ENCODE measurements around the gene TNFSF12. TPM values are rescaled to one million over a fixed set of nuclear protein-coding genes. Genes with fewer than 3 reads are reported as not detected.

TNFSF12 gene
- total RNA-seq, 1 donor from 2014 or later = 3.4 TPM

GRCh38 chr17:7538891-7539545 lies 9.8 kb upstream of the TNFSF12 start:
- Mint-ChIP-seq H3K27me3 (ENCODE audit: low read depth, unreplicated experiment) (peaks cover 20% of the 10 kb centered on the region), H3K4me1 (ENCODE audit: low read depth, unreplicated experiment) (peaks cover 9% of the 10 kb centered on the region), H3K9me3 (ENCODE audit: unreplicated experiment) (peaks cover 10% of the 10 kb centered on the region), H3K4me3 (ENCODE audit: unreplicated experiment) (peak overlapping the region; percentile 34), H3K27ac (ENCODE audit: unreplicated experiment) (peak overlapping the region; percentile 59), H3K36me3 (ENCODE audit: low read depth, unreplicated experiment) (peaks cover 3% of the 10 kb centered on the region)
- Histone ChIP-seq H2AFZ (ENCODE audit: low read depth, low read length) (peak overlapping the region; percentile 30), H3K4me2 (ENCODE audit: low read length) (peak overlapping the region; percentile 61), H3K27me3 (ENCODE audit: insufficient read depth, low read length) (no peaks in the 10 kb centered on the region), H3K4me1 (ENCODE audit: insufficient read depth, low read length) (peaks cover 5% of the 10 kb centered on the region), H3K36me3 (ENCODE audit: insufficient read depth, low read length) (no peaks in the 10 kb centered on the region), H3K4me3 (ENCODE audit: insufficient read depth, low read depth, low read length) (no peak overlapping the region), H3K9me3 (ENCODE audit: insufficient read depth, low read depth, low read length) (peaks cover 9% of the 10 kb centered on the region), H3K79me2 (ENCODE audit: insufficient read depth, low read length) (no peaks in the 10 kb centered on the region), H3K27ac (ENCODE audit: low read depth, low read length) (peak overlapping the region; percentile 23), H3K9ac (ENCODE audit: low read length) (peak overlapping the region; percentile 8), H4K20me1 (ENCODE audit: insufficient read depth, low read length) (no peaks in the 10 kb centered on the region)
- DNase-seq (ENCODE audit: low read depth) (peak; percentile 70), FAIRE-seq (no peak)
- TF ChIP-seq CTCF (IDR thresholded peaks at IDR 0.05; ENCODE audit: insufficient read depth, low read depth, low read length) = no peak
- TF ChIP-seq EZH2 (IDR thresholded peaks at IDR 0.05; ENCODE audit: insufficient read depth, low read length) = no peak

DNA sequence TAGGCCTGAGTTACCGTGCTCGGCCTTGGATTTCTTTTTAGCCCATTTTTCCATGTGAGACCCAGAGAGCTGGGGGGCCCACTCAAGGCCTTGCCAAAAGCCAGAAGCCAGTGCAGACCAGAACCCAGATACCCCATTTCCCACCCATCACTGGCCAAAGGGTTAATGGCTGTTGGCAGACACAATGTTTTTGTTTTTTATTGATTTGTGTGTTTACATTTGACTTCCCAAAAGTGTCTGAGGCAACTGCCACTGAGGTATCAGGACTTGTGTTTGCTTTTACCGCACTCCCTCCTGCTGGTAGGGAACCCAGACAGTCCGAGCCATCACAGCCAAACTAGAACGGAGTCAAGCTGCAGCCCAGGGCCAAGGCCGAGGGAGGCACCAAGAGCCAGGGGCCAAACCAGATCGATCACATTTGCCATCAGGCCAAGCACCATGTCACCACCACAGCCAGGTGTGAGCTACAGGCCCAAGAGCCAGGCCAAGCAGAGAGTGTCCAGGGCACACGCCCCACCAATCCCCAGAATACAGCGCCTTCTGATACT lies 7.7 kb upstream of the TNFSF12 start:
- H3K9me3 ChIP-seq (ENCODE audit: insufficient read depth, low read depth, low read length) = peaks cover 9% of the 10 kb centered on the region
- H3K27me3 ChIP-seq (ENCODE audit: insufficient read depth, low read length) = no peaks in the 10 kb centered on the region
- H3K27ac Mint-ChIP-seq (ENCODE audit: unreplicated experiment) = no peak overlapping the region
- peaks cover 5% of the 10 kb centered on the region for H3K4me1 ChIP-seq (ENCODE audit: insufficient read depth, low read length)
- no peak for TF ChIP-seq EZH2 (IDR thresholded peaks at IDR 0.05; ENCODE audit: insufficient read depth, low read length)
- no peak for TF ChIP-seq CTCF (IDR thresholded peaks at IDR 0.05; ENCODE audit: insufficient read depth, low read depth, low read length)
- H4K20me1 ChIP-seq (ENCODE audit: insufficient read depth, low read length) = no peaks in the 10 kb centered on the region
- FAIRE-seq (no peak), DNase-seq (ENCODE audit: low read depth) (no peak)
- H3K27ac ChIP-seq (ENCODE audit: low read depth, low read length) = no peak overlapping the region
- H3K36me3 ChIP-seq (ENCODE audit: insufficient read depth, low read length) = no peaks in the 10 kb centered on the region
- H3K79me2 ChIP-seq (ENCODE audit: insufficient read depth, low read length) = no peaks in the 10 kb centered on the region
- no peak overlapping the region for H2AFZ ChIP-seq (ENCODE audit: low read depth, low read length)
- no peaks in the 10 kb centered on the region for H3K36me3 Mint-ChIP-seq (ENCODE audit: low read depth, unreplicated experiment)
- no peak overlapping the region for H3K4me3 ChIP-seq (ENCODE audit: insufficient read depth, low read depth, low read length)
- H3K9ac ChIP-seq (ENCODE audit: low read length) = no peak overlapping the region
- peaks cover 10% of the 10 kb centered on the region for H3K9me3 Mint-ChIP-seq (ENCODE audit: unreplicated experiment)
- peaks cover 9% of the 10 kb centered on the region for H3K4me1 Mint-ChIP-seq (ENCODE audit: low read depth, unreplicated experiment)
- no peak overlapping the region for H3K4me2 ChIP-seq (ENCODE audit: low read length)
- no peak overlapping the region for H3K4me3 Mint-ChIP-seq (ENCODE audit: unreplicated experiment)
- peaks cover 23% of the 10 kb centered on the region for H3K27me3 Mint-ChIP-seq (ENCODE audit: low read depth, unreplicated experiment)

DNA sequence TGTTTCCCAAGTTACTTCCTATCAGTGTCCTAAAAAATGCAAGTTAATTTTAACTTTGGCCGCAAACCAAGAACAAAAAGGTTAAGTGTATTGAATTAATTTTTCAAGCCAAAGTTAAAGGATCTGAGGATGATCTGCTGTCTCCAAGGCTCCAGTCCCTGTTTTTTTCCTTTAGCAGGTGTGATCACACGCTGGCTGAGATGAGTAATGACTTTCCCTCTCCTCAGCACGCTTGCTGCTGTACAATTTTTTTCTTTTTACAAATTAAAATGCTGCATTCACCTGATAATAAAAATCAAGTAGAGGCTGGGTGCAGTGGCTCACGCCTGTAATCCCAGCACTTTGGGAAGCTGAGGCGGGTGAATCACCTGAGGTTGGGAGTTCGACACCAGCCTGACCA lies 3.9 kb upstream of the TNFSF12 start:
- TF ChIP-seq EZH2 (IDR thresholded peaks at IDR 0.05; ENCODE audit: insufficient read depth, low read length) (no peak), CTCF (IDR thresholded peaks at IDR 0.05; ENCODE audit: insufficient read depth, low read depth, low read length) (no peak)
- H3K36me3 Mint-ChIP-seq (ENCODE audit: low read depth, unreplicated experiment) = no peaks in the 10 kb centered on the region
- H3K4me1 ChIP-seq (ENCODE audit: insufficient read depth, low read length) = peaks cover 11% of the 10 kb centered on the region
- H3K9me3 Mint-ChIP-seq (ENCODE audit: unreplicated experiment) = peaks cover 5% of the 10 kb centered on the region
- no peak overlapping the region for H3K27ac ChIP-seq (ENCODE audit: low read depth, low read length)
- H2AFZ ChIP-seq (ENCODE audit: low read depth, low read length) = no peak overlapping the region
- no peaks in the 10 kb centered on the region for H3K4me1 Mint-ChIP-seq (ENCODE audit: low read depth, unreplicated experiment)
- H3K4me2 ChIP-seq (ENCODE audit: low read length) = no peak overlapping the region
- no peaks in the 10 kb centered on the region for H3K36me3 ChIP-seq (ENCODE audit: insufficient read depth, low read length)
- H3K4me3 ChIP-seq (ENCODE audit: insufficient read depth, low read depth, low read length) = no peak overlapping the region
- H3K27me3 Mint-ChIP-seq (ENCODE audit: low read depth, unreplicated experiment) = peaks cover 26% of the 10 kb centered on the region
- DNase-seq (ENCODE audit: low read depth) (no peak), FAIRE-seq (no peak)
- H3K4me3 Mint-ChIP-seq (ENCODE audit: unreplicated experiment) = no peak overlapping the region
- H3K9me3 ChIP-seq (ENCODE audit: insufficient read depth, low read depth, low read length) = no peaks in the 10 kb centered on the region
- no peak overlapping the region for H3K9ac ChIP-seq (ENCODE audit: low read length)
- no peaks in the 10 kb centered on the region for H4K20me1 ChIP-seq (ENCODE audit: insufficient read depth, low read length)
- no peaks in the 10 kb centered on the region for H3K79me2 ChIP-seq (ENCODE audit: insufficient read depth, low read length)
- no peak overlapping the region for H3K27ac Mint-ChIP-seq (ENCODE audit: unreplicated experiment)
- no peaks in the 10 kb centered on the region for H3K27me3 ChIP-seq (ENCODE audit: insufficient read depth, low read length)
